Measurements from ENCODE around the gene SLIT1.
A peak's percentile ranks its signal among the peaks of the same experiment; 100 is the strongest.

The SLIT1 gene

DNA sequence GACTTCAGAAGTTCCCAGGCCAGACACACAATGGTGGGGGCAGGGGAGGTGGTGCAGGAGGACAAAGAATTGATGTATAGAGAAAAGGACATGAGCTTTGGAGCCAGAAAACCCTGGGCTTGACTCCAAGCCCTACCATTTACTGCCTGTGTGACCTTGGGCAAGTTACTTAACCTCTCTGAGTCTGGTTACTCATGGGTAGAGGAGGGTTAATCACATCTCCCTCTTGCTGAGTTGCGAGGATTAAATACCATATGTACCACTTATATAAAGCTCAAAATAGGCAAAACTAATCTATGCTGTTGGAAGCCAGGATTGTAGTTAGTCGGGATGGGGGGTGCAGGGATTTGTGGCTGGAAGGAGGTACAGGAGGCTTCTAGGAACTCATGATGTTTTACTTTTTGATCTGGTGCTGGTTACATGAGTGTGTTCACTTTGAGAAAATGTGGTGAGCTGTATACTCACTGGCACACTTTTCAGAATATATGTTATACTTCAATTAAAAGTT is 106.8 kb downstream of the SLIT1 start:
- DNase-seq: no peak

DNA sequence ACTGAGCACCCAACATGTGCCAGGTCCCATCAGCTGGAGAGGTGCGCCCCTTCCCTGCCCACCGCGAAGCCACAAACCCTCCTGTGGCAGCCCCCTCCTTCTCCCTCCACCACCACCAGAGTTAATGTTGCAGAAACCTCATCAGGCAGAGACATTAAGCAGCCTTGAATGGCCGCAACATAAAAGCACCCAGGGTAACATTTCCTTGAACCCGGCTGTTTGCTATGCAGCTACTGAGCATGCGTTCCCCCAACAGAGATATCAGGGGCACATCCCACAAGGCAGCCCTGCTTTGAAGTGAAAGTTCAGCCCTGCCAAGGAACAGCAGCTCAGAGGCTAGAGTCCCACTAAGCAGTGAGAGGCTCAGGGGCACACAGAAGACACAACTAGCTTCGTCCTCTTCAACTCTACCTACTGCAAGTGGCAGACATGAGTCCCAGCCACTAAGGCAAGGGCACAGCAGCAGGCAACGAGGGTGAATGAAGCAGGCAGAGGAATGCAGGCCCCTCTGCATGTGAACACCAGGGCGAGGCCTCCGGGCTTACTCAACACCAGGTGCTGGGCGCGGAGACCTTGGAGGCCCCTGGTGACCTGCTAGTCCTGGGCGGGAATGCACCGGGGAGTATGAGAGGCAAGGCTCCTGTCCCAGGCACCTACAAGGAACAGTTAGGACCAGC is 107.4 kb downstream of the SLIT1 start:
- DNase-seq: no peak

DNA sequence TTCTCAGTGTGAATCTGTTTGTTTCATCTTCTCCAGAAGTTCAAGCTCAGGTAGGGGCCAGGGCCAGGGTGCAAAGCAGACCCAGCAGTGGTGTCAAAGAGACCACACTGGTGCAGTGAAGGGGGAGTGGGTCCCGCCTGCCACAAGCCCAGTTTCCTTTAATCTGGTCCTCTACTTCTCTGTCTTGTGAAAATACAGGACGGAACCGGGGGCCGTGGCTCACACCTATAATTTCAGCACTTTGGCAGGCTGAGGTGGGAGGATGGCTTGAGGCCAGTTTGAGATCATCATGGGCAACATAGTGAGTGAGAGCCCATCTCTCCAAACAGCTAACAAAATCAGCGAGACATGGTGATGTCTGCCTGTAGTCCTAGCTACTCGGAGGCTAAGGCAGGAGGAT is 109.0 kb downstream of the SLIT1 start:
- no peak for DNase-seq

GRCh38 chr10:97075961-97076525 is 109.7 kb downstream of the SLIT1 start:
- no peak for DNase-seq

- DNase-seq: no peak
Observed at GRCh38 chr10:97075421-97075820, 110.3 kb downstream of the SLIT1 start.

GRCh38 chr10:97074256-97075145 is 111.3 kb downstream of the SLIT1 start:
- DNase-seq: no peak

GRCh38 chr10:97072851-97073665 is 112.7 kb downstream of the SLIT1 start:
- DNase-seq: peak; percentile 64

DNA sequence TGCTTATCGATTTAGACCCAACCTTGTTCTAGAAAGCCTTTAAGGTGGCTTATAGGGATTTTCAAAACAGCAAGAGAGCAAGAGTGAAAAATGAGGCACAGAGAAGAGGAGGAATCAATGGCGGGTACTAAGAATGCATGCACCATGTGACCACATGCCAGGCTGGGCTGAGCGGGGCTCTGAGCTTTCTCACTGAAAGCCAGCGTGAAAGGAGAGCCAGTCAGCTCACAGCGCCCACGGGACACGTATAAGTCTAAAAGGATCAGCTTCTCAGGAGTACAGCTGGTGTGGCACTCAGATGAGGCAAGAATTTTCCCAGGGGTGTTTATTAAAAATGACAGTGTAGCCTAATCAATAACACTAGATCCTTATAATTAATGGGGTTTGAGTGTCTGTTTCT is 114.3 kb downstream of the SLIT1 start:
- DNase-seq: no peak

- DNase-seq: peak; percentile 35
Observed at GRCh38 chr10:97069576-97070362, 116.0 kb downstream of the SLIT1 start.

GRCh38 chr10:97069026-97069425 is 116.7 kb downstream of the SLIT1 start:
- no peak for DNase-seq

GRCh38 chr10:97067716-97068391 is 117.9 kb downstream of the SLIT1 start:
- DNase-seq: no peak

DNA sequence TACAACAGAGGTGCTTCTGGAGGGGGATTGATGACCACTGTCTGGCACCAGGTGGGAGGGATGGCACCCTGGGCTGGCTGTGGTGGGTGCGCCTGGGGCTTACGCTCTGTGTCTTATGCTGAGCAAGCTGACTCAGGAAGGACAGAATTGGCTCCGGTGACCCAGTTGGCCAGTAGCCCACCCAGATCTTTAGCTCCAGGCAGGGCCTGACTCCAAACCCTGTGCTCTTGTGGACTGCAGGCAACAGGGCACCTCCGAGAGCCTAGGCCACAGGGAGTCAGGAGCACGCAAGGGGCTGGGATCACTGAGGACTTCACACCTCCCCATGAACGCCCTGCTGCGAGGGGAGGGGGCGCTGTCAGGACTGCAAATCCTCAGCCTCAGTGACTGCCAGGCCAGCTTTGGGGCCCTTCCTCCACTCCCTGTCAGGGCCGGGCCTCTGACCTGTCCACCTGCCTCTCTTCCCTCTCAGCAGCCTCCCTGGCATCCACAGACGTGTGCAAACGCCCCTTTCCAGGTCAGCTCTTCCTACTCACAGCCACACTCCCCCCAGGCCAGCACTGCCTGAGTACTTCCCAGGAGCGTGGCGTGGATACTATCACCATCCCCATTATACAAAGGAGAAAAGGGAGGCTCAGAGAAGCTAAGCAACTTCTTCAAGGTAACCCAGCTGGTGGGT is 118.7 kb downstream of the SLIT1 start:
- no peak for DNase-seq

- no peak for DNase-seq
Observed at GRCh38 chr10:97065686-97066660, 119.8 kb downstream of the SLIT1 start.

DNA sequence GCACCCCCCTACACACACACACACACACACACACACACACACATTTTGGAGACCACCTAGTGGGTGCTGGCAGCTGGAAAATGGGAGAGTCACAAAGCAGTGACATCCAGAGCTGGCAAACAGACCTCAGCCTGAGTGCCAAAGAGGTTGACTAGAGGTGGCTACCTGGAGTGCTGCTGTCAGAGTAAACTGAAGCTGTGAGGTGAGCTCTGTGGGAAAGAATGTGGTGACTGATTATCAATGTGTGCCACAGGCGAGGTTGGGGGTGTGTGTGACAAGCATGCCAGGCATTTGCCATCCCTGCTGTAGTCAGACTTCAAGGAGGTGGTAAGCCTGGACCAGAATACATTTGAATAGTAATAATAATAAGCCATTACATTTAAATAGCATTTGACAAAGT is 120.6 kb downstream of the SLIT1 start:
- no peak for DNase-seq

GRCh38 chr10:97063983-97064837 is 121.5 kb downstream of the SLIT1 start:
- no peak for DNase-seq

DNA sequence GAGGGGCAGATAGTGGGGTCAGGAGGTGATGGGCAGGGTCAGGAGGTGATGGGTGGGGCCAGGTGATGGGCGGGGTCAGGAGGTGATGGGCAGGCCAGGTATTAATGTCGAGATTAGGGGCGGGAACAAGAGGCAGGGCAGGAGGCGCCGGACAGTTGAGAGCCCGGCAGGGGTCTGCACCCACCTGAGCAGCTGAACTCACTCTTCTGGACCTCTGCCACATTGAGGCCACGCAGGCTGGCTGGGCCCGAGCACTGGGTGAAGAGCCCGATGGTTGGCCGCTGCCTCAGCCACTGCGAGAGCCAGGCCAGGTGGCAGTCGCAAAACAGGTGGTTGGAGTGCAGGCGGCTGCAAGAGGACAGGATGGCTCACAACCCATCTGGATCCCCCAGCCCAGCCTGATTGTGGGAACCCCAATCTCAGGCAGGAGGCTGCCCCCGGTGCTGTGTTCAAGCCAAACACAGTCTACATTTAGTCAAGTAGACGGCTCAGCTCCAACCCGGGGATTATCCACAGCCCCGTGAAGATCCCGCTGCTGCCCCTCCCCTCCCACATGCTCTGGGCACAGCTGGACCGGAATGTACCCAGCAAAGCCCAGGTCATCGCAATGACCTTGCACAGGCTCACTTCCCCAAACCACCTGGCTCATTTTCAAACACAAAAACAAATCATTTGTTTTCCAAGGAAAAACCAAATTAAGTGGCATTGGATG is 122.3 kb downstream of the SLIT1 start:
- no peak for DNase-seq

GRCh38 chr10:97062456-97062855 is 123.3 kb downstream of the SLIT1 start:
- no peak for DNase-seq

GRCh38 chr10:97062046-97062445 is 123.7 kb downstream of the SLIT1 start:
- no peak for DNase-seq
